OCI-LY1 (cell line): ENCODE results near the gene AFF1.
A peak's percentile ranks its signal among the peaks of the same experiment; 100 is the strongest.

ENCODE experiments used
- H2AFZ ChIP-seq: fragments of 200-600 bp; sonication (generic), shearing (Covaris generic); 2 replicates; pipeline ENCODE4 v1.6.0; 2014; ENCODE audit warnings: antibody characterized with exemption, mild to moderate bottlenecking, low read length
- H3F3A ChIP-seq: fragments of 200-600 bp; sonication (generic), shearing (Covaris generic); 2 replicates; pipeline ENCODE4 v1.6.0; 2014; ENCODE audit warnings: mild to moderate bottlenecking, antibody characterized with exemption, low read length, moderate library complexity; ENCODE audit not compliant: insufficient read depth
- H3K27ac ChIP-seq: fragments of 200-600 bp; sonication (generic); 2 replicates; pipeline ENCODE4 v1.5.1; 2014; ENCODE audit warnings: low read length, mixed run types, mild to moderate bottlenecking, low read depth; ENCODE audit not compliant: poor library complexity, severe bottlenecking
- H3K27me3 ChIP-seq: fragments of 200-600 bp; sonication (generic); 2 replicates; pipeline ENCODE4 v1.6.0; 2014; ENCODE audit warnings: antibody characterized with exemption, mild to moderate bottlenecking, low read length, moderate library complexity; ENCODE audit not compliant: insufficient read depth
- H3K36me3 ChIP-seq: fragments of 200-600 bp; sonication (generic); 2 replicates; pipeline ENCODE4 v1.6.1; 2014; ENCODE audit warnings: mild to moderate bottlenecking, antibody characterized with exemption, low read length, moderate library complexity, mixed read lengths; ENCODE audit not compliant: insufficient read depth
- H3K4me1 ChIP-seq: fragments of 200-600 bp; sonication (generic); 2 replicates; pipeline ENCODE4 v1.5.1; 2014; ENCODE audit warnings: mild to moderate bottlenecking, low read length, moderate library complexity; ENCODE audit not compliant: insufficient read depth, severe bottlenecking
- H3K4me2 ChIP-seq: fragments of 200-600 bp; sonication (generic), shearing (Covaris generic); 2 replicates; pipeline ENCODE4 v1.6.1; 2014; ENCODE audit warnings: low read length
- H3K4me3 ChIP-seq: fragments of 200-600 bp; sonication (generic); 2 replicates; pipeline ENCODE4 v1.5.1; 2014; ENCODE audit warnings: low read length, low read depth, mild to moderate bottlenecking, mixed read lengths; ENCODE audit not compliant: poor library complexity, severe bottlenecking
- H3K79me2 ChIP-seq: fragments of 200-600 bp; shearing (Covaris generic); 2 replicates; pipeline ENCODE4 v1.6.1; 2016; ENCODE audit warnings: mixed run types, low read length, mixed read lengths; ENCODE audit not compliant: insufficient read depth
- H3K9ac ChIP-seq: fragments of 200-600 bp; sonication (generic), shearing (Covaris generic); 2 replicates; pipeline ENCODE4 v1.6.1; 2014; ENCODE audit warnings: mild to moderate bottlenecking, low read length, mixed read lengths
- H3K9me2 ChIP-seq: fragments of 200-600 bp; sonication (generic), shearing (Covaris generic); 2 replicates; pipeline ENCODE4 v1.6.1; 2014; ENCODE audit warnings: low read depth, mild to moderate bottlenecking, low read length, mixed read lengths
- H3K9me3 ChIP-seq: fragments of 200-600 bp; shearing (Covaris generic); 2 replicates; pipeline ENCODE4 v1.6.1; 2014; ENCODE audit warnings: low read length, mixed read lengths
- H4K20me1 ChIP-seq: fragments of 200-600 bp; sonication (generic), shearing (Covaris generic); 2 replicates; pipeline ENCODE4 v1.6.0; 2016; ENCODE audit warnings: mild to moderate bottlenecking, low read length; ENCODE audit not compliant: insufficient read depth
- CTCF ChIP-seq: fragments of 200-600 bp; sonication (generic), shearing (Covaris generic); IDR thresholded peaks from 2 replicates; pipeline ENCODE4 v1.5.1; 2017; ENCODE audit warnings: mild to moderate bottlenecking, antibody characterized with exemption, low read length, moderate library complexity, mixed read lengths
- EZH2 ChIP-seq: fragments of 200-600 bp; sonication (generic), shearing (Covaris generic); IDR thresholded peaks from 2 replicates; pipeline ENCODE4 v1.8.0; 2017; ENCODE audit warnings: borderline replicate concordance, mixed run types, mild to moderate bottlenecking, antibody characterized with exemption, low read length, moderate library complexity, mixed read lengths

The AFF1 gene

GRCh38 chr4:86965019-86965976, 30.5 kb downstream of the AFF1 start:
- Histone ChIP-seq H3K9ac (no peak overlapping the region), H3K4me1 (peaks cover 55% of the 10 kb centered on the region), H3K4me2 (no peak overlapping the region), H3K27me3 (no peaks in the 10 kb centered on the region), H3K27ac (peak overlapping the region; percentile 45), H3K36me3 (no peaks in the 10 kb centered on the region), H3F3A (no peaks in the 10 kb centered on the region; the same call in 1 of the 2 replicates), H3K9me2 (no peaks in the 10 kb centered on the region), H4K20me1 (no peaks in the 10 kb centered on the region), H3K4me3 (no peak overlapping the region), H3K9me3 (no peaks in the 10 kb centered on the region), H3K79me2 (no peaks in the 10 kb centered on the region), H2AFZ (no peak overlapping the region)
- TF ChIP-seq CTCF (no peak), EZH2 (no peak)

GRCh38 chr4:86967073-86967472, 32.3 kb downstream of the AFF1 start:
- Histone ChIP-seq H3K27me3 (no peaks in the 10 kb centered on the region), H4K20me1 (no peaks in the 10 kb centered on the region), H3F3A (no peaks in the 10 kb centered on the region; the same call in 1 of the 2 replicates), H2AFZ (no peak overlapping the region), H3K4me2 (no peak overlapping the region), H3K9me3 (no peaks in the 10 kb centered on the region), H3K9me2 (no peaks in the 10 kb centered on the region), H3K27ac (no peak overlapping the region), H3K4me1 (peaks cover 37% of the 10 kb centered on the region), H3K4me3 (no peak overlapping the region), H3K79me2 (no peaks in the 10 kb centered on the region), H3K9ac (no peak overlapping the region), H3K36me3 (no peaks in the 10 kb centered on the region)
- TF ChIP-seq EZH2 (no peak), CTCF (no peak)

GRCh38 chr4:86967798-86968197, 33.0 kb downstream of the AFF1 start:
- Histone ChIP-seq H4K20me1 (no peaks in the 10 kb centered on the region), H3K27ac (no peak overlapping the region), H3K9ac (no peak overlapping the region), H3K4me2 (no peak overlapping the region), H3K4me3 (no peak overlapping the region), H3K9me3 (no peaks in the 10 kb centered on the region), H3K36me3 (no peaks in the 10 kb centered on the region), H3K79me2 (no peaks in the 10 kb centered on the region), H3K9me2 (no peaks in the 10 kb centered on the region), H3F3A (no peaks in the 10 kb centered on the region), H2AFZ (no peak overlapping the region), H3K27me3 (no peaks in the 10 kb centered on the region), H3K4me1 (peaks cover 33% of the 10 kb centered on the region)
- TF ChIP-seq EZH2 (no peak), CTCF (no peak)
